HG03460 (cell line): ENCODE data around the gene PTPRO.

Source experiments
- ATAC-seq: cut with Tn5 transposase; IDR thresholded peaks from one replicate; pipeline ENCODE4 v1.9.1; 2021; ENCODE audit not compliant: unreplicated experiment

PTPRO gene

DNA sequence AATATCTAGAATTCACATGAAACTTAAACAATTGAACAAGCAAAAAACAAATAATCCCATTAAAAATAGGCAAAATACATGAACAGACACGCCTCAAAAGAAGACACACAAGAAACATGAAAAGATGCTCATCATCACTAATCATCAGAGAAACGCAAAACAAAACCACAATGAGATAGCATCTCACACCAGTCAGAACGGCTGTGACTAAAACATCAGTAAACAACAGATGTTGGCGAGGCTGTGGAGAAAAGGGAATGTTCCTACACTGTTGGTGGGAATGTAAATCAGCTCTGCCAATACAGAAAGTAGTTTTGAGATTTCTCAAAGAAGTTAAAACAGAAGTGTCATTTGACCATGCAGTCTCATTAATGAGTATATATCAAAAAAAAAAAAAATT, 121.3 kb downstream of the PTPRO start:
- ATAC-seq: no peak

DNA sequence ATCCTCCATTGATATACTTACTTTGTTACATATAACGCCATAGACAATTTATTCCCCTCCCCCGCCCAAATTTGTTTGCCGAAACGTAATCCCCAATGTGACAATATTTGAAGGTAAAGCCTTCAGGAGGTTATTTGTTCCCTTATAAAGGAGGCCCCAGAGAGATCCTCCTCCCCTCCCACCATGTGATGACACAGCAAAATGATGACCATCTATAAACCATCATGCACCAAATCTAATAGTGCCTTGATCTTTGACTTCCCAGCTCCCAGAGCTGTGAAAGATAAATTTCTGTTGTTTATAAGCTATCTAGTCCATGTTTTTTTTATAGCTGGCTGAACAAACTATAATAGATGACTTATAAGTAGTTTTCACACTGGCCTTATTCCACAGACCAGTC, 122.2 kb downstream of the PTPRO start:
- ATAC-seq: no peak

DNA sequence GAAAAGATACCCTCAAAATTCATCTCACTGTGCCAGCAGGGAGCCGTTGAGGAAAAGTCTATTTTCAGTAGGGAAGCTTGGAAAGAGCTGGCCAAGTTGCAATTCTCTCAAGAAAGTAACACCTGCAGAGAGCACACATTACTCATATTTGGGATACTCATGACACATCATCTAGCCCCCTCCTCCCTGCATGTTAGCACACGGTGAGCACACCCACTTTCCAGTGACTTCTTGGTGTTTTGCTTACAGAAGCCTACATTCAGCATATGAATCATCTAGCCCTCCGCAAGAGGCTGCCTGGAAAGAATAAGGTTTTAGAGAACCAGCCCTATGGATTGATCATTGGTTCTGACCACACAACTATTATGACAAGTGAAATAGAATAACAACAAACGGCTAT, 124.5 kb downstream of the PTPRO start:
- ATAC-seq: no peak

DNA sequence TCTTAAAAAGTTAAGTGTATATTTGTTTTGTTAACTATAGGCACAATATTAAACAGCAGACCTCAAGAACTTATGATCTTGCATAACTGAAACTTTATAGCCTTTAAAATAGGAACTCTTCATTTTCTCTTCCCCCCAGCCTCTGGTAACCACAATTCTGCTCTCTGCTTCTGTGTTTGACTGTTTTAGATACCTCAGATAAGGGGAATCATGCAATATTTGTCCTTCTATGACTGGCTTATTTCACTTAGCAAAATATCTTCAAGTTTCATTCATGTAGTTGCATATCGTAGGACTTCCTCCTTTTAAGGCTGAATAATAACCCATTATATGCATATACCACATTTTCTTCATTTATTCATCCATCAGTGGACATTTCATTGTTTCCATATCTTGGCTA, 131.3 kb downstream of the PTPRO start:
- no peak for ATAC-seq

DNA sequence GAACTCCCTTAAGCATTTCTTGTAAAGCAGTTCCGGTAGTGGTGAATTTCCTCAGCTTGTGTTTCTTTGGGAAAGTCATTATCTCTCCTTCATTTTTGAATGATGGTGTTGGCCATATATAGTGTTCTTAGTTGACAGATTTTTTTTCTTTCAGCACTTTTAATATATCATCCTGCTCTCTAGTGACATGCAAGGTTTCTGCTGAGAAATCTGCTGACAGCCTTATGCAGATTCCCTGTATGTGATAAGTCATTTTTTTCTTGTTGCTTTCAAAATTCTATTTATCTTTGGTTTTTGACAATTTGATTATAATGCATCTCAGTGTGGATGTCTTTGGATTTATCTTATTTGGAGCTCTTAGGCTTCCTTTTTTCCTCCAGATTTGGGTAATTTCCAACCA, 135.7 kb downstream of the PTPRO start:
- no peak for ATAC-seq

DNA sequence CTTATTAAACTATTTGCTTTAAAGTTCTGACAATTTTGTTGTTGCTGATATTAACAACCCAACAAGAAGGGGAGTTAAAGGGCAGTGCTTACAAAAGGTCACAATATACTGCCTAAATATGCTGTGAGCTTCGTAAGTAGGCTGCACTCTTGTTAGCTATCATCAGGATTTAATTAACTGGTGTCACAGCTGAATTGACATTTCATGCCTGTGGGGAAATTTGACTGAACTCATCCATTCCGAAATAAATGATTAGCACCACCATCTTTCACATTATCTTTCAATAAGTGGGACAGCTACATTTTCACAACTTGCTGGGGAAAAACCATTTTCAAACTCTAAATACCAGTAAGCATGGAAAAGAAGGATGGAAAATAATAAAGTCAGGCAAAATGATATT, 146.6 kb downstream of the PTPRO start:
- ATAC-seq: no peak

DNA sequence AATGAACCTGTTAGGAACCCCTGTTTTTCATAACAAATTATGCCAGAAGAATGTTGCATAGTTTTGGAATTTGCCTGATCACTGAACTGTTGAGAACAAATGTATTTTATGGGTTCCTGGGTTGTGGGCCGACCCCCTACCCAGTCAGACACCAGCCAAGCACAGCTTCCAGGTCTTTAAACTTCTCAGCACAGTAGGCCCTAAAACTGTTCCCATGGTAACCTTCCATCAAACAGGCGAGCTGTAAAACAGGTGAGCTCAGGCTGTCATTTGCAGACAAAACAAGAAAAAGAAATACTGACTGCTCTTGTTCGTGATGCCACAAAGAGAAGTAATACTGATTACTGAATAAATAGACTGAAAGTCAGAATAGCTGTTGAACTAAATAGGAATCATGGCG, 147.0 kb downstream of the PTPRO start:
- no peak for ATAC-seq

DNA sequence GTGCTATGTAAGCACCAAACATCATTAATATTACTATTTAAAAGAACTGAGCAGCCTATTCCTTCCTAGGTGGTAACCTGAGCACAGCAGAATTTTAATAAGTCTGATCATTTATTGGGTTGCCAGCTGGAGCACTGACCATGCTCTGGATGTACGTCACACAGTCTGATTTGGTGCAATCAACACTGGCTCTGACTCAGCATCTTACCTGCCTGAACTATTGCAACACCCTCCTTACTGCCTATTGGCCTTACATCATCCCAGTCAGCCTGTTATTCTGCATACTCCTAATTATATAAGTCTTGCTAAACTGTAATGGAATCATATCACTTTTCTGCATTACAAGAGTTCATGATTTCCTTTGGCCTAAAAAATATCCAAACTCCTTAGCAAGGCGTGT, 149.7 kb downstream of the PTPRO start:
- no peak for ATAC-seq

DNA sequence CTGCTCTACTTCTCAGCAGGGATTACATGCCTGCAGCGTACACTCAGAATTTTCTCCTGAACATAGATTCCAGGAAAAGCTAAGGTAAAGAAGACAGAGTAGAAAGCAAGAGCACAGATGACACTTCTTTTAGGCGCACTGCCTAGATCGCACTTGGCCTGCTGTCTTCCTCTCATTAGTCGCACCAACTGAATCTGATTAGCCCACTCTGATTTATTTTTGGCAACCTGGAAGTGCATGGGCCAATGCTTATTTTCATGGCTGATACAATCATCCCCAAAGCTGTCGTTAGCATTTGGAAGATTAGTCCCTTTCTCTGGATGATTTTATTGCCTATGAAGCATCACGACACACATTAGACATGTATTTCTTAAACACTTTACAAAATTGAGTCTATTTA, 152.5 kb downstream of the PTPRO start:
- no peak for ATAC-seq

DNA sequence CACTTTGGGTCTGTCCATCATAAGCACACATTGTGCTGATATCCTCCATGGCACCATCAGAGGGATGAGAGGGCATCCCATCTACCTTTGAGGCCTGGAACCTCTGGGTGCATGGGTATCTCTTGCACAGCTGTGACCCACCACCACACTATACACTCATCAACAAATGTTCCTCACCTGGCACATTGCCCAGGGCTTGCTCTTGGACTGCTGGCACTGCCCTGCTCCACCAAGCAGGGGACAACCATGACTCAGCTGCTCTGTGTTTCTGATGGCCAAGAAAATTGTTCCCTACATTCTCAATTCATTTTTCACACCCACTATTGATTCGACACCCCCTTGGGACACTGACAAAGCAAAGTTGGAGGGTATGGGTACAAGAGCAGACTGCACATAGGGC, 155.5 kb downstream of the PTPRO start:
- ATAC-seq: no peak

DNA sequence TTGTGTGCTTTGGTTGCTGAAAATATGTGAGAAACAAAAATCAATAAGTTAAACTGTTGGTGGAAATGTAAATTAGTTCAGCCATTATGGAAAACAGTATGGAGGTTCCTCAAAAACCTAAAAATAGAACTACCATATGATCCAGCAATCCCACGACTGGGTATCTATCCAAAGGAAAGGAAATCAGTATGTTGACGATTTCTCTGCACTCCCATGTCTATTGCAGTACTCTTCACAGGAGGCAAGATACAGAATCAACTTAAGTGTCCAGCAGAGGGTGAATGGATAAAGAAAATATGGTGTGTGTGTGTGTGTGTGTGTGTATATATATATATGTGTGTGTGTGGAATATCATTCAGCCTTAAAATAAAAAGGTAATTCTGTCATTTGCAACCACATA, 159.5 kb downstream of the PTPRO start:
- no peak for ATAC-seq

DNA sequence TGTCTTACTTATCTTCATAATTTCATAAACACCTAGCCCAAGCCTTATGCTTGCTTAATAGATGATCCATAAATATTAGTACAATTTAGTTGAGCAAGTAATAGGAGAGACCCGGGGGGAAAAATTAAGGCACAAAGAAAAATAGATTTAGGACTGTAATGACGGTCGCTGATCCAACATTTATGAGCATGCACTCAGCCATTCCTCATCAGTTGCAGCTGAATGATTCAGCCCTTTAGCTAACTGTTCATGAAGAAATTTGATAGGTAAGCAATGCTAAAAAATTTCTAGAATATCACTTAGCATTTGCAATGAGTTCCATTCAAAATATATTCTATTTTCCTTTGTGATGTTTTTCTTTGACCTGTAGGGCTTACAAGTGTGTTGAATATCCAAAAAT, 163.2 kb downstream of the PTPRO start:
- ATAC-seq: no peak

DNA sequence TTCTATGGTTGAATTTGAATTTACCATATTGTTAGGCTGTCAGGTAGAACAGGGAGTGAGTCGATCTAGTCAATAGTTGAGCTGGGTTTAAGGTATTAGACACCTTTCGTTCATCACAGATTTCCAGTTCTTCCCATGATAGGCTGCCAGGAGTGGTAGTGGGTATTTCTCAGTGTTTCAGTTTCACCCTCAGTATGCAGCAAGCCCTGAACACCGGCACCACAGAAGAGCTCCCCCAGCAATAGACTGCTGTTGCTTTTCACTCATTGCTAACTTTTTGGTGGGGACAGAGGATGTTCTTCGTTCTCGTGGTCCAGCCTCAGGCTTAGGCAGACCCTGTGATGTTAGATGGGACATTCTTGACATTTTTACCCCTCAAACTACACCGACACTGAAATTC, 164.6 kb downstream of the PTPRO start:
- no peak for ATAC-seq

DNA sequence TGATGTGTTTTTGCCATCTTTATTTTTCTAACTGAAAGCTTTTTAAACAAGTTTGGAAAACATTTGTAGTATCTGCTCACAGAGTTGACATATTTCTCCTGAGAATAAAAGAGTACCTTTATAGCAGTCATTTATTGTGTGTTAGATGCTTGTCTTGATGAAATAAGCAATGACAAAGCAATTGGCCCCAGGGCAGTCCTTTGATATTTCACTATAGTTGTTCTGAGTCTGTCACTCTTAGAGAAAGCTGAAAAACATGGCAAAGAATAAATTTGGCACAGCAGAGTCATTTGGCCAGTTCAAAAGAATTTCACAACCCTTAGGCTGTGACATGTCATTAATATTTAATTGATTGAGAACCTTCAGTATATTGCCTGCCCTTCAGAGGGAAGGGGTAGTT, 166.2 kb downstream of the PTPRO start:
- ATAC-seq: no peak

DNA sequence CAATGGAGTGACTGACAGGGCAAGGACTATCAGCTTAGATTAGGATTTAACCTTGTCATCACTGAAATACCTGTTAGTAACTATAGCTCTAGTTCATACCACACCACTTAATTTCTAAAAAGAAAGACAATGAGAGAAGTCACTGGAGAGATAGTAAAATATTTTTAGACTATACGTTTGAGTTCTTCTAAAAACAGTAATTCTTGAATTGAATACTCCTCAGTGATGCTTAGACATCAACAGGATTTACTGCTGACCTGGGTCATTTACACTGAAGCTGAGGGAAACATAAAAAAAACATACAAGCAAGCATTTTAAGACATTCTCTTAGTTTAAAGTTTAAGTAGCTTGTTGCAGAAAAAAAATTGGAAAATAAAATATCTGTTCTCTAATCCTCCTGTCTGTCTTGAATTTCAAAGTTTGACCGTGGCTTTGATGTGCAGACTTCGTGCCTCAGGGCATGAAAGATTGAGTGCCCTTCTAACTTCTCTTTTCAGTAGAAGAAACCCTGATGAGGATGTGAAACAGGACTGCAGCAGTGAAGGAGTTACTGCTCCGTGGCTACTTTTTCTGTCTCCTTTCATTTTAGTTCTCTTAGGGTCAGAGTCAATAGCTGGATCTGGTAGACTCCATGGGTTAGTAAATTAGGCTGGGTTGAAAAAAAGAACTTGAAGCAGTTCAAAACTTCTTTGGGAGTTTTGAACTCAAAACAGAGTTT, 172.2 kb downstream of the PTPRO start:
- peak; percentile 83 for ATAC-seq

DNA sequence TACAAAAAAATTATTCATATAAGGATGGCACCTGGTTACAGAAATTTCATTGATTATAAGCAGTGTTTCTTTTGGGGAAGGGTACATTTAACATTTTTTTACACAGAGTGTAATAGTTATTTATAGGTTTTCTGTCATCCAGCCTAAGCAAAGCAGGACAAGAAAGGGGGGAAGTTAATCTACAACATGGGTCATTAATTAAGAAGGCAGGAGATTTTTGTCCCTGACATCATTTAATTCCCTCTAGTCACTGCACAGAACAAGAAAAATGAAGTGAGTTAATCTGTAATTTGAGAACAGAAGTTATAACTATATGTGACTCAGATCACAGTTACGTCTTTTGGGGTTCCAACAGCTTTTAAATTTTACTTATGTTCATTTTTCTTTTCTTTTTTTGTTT, 173.4 kb downstream of the PTPRO start:
- no peak for ATAC-seq

DNA sequence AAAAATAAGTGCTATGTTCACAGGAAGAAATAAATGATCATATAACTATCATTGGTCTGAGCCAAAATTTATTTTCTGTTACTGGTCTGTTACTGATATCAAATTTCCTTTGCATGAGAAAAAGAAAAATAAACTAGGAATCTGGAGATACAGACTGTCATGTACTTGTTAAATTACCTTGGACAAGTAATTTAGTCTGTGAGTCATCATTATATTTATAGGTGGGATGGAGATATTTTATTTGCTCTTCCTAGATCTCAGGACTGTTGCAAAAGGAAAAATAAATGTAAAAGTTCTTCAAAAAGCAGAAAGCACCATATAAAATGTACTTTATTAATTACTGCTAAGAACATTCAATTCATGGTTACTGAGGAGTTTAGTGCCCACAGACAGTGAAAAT, 174.4 kb downstream of the PTPRO start:
- ATAC-seq: no peak

DNA sequence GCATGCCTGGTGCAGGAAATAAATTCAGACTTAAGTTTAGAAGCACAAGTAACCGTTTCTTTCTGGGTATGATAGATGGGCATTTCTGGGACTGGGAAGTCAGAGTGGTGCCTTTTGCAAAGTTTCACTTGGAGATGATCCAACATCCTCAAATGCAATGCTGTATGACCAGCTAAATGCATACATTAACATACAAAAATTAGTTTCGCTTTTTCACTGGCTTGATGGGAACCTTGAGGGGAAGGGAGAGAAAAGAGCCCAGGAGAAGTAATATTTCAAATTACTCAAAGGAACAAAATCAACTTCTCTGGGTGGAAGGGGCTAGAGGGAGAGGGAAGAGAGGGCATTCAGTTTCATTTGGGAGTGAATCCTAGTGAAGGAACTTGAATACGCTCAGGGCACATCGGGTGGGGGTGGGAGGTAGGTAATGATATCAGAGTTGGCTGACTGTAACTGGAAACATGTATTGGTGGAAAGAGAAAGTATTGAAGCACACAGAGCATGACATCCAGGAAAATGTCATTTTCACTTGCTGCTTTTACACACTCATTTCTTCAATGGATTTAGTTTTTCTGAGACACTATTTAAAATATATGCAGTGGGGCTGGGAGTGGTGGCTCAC, 175.5 kb downstream of the PTPRO start:
- ATAC-seq: no peak

DNA sequence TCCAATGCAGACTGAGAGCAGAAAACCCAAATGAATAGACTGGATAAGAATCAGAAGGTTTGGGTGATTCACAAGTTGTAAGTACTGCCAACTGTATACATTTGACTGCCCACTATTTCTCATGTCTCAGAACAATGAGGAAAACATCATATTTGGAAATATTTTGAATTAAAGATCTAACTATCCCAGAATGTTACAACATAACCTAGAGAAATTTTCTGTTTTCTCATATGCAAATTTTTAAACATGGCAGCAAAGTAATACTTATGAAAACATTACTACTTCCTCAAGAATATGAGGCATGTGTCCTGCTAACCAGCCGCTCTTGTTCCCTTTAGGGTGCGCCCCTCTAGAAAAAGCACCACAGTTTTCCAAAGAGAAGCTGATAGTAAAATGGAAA, 179.9 kb downstream of the PTPRO start:
- no peak for ATAC-seq

DNA sequence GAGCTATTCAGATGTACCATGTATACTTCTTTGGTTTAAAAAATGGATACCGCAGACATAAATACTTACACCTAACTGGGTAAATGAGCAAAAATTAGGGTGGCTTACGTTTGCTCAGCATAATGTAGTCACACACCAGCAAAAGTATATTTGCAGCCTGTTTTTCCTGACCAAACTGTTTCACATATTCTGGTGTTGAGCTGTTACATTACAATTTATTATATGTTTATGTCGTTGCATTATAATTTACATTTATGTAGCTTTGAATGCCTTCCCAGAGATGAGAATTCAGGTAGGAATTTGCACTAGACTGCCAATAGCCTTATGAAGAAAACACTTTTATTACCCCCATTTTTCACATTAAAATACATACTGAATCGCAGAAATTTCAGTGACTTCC, 183.3 kb downstream of the PTPRO start:
- no peak for ATAC-seq

DNA sequence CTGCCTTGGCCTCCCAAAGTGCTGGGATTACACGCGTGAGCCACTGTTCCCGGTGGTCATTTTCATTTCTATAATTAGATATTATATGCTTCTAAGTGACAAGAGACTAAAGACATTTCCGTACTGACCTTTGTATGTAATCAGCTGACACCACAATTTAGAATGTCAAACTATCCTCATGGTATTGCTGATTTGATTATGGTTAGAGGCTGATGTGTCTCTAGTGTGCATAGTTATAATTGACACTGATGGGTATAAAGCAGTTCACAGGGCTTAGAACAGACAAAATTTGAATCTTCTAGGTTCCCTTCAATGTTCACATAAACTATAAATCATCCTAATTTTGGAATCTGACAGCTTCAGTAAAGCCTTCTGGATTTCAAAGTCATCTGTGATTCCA, 192.7 kb downstream of the PTPRO start:
- no peak for ATAC-seq

DNA sequence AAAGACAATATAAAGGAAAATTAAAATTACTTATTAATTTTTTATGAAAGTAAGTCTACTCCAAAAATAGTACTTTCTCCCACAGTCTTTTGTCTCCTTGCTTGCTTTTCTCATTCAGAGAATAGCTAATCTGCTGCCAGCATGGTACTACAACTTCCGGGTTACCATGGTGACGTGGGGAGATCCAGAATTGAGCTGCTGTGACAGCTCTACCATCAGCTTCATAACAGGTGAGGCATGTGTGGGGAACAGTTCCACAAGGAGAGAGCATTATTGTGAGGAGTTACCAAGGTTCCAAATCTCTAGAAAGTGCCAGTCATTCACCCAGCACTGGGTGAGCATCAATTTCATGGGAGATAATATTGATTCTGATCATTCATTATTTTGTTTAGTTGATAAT, 197.8 kb downstream of the PTPRO start:
- no peak for ATAC-seq

DNA sequence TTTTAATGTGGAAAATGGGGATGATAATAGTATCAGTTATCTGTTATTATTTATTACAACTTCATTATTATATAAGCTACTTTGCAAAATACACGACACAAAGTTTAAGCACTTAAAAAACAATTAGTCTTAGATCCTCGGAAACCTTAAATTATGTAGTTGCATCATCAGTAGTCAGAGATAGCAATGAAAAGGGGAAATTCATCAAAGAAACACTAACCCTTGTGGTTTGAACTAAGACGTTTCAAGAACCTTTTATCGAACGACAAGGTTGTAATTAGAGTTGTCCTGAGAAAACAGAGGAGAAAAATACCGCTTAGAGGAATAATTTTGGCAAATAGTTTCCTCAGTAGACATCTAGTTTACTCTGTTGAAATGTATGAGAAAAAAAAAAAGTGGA, 198.5 kb downstream of the PTPRO start:
- no peak for ATAC-seq
